ENCODE results near the gene ME3.

ME3 gene

GRCh38 chr11:86675017-86675416 is 2.6 kb upstream of the ME3 start:
- Histone ChIP-seq H3K36me3 (replicated peaks) (no peaks in the 10 kb centered on the region), H3K4me3 (ENCODE audit: low read depth, low read length) (no peak overlapping the region), H3K27me3 (replicated peaks) (no peaks in the 10 kb centered on the region), H3K27ac (no peak overlapping the region)
- DNase-seq = no peak
- in situ Hi-C loops (cut with HindIII; ENCODE audit: low pct_ligation_motif_present, low sequenced_read_pairs) = no loop called here
- no peak for TF ChIP-seq CTCF (IDR thresholded peaks at IDR 0.05; ENCODE audit: low read depth, low read length, missing control alignments)

GRCh38 chr11:86673872-86674750 is 1.7 kb upstream of the ME3 start:
- in situ Hi-C loops (cut with HindIII; ENCODE audit: low pct_ligation_motif_present, low sequenced_read_pairs) = no loop called here
- Histone ChIP-seq H3K36me3 (replicated peaks) (no peaks in the 10 kb centered on the region), H3K27ac (no peak overlapping the region), H3K4me3 (ENCODE audit: low read depth, low read length) (no peak overlapping the region), H3K27me3 (replicated peaks) (no peaks in the 10 kb centered on the region)
- no peak for TF ChIP-seq CTCF (IDR thresholded peaks at IDR 0.05; ENCODE audit: low read depth, low read length, missing control alignments)
- DNase-seq = no peak

- H3K27ac ChIP-seq = no peak overlapping the region
- in situ Hi-C loops (cut with HindIII; ENCODE audit: low pct_ligation_motif_present, low sequenced_read_pairs) = no loop called here
- H3K4me3 ChIP-seq (ENCODE audit: low read depth, low read length) = no peak overlapping the region
- H3K27me3 ChIP-seq (replicated peaks) = no peaks in the 10 kb centered on the region
- TF ChIP-seq CTCF (IDR thresholded peaks at IDR 0.05; ENCODE audit: low read depth, low read length, missing control alignments) = no peak
- no peak for DNase-seq
- H3K36me3 ChIP-seq (replicated peaks) = no peaks in the 10 kb centered on the region
Observed at GRCh38 chr11:86673055-86673843, 833 bp upstream of the ME3 start.

- in situ Hi-C loops (cut with HindIII; ENCODE audit: low pct_ligation_motif_present, low sequenced_read_pairs) = no loop called here
- Histone ChIP-seq H3K27ac (peak overlapping the region; percentile 82), H3K4me3 (ENCODE audit: low read depth, low read length) (peak overlapping the region; percentile 78), H3K27me3 (replicated peaks) (no peaks in the 10 kb centered on the region), H3K36me3 (replicated peaks) (no peaks in the 10 kb centered on the region)
- DNase-seq = no peak
- TF ChIP-seq CTCF (IDR thresholded peaks at IDR 0.05; ENCODE audit: low read depth, low read length, missing control alignments) = no peak
Observed at GRCh38 chr11:86671531-86672006, 847 bp downstream of the ME3 start.

GRCh38 chr11:86670911-86671310 is 1.5 kb downstream of the ME3 start:
- DNase-seq = no peak
- TF ChIP-seq CTCF (IDR thresholded peaks at IDR 0.05; ENCODE audit: low read depth, low read length, missing control alignments) = no peak
- H3K36me3 ChIP-seq (replicated peaks) = no peaks in the 10 kb centered on the region
- H3K4me3 ChIP-seq (ENCODE audit: low read depth, low read length) = peak overlapping the region; percentile 78
- H3K27me3 ChIP-seq (replicated peaks) = no peaks in the 10 kb centered on the region
- H3K27ac ChIP-seq = peak overlapping the region; percentile 82
- in situ Hi-C loops (cut with HindIII; ENCODE audit: low pct_ligation_motif_present, low sequenced_read_pairs) = no loop called here

All from brain microvascular endothelial cell (primary cell).